ENCODE results near the gene DOK1. TPM values are rescaled to one million over a fixed set of nuclear protein-coding genes. Genes with fewer than 3 reads are reported as not detected.
"Not testable (repeated sequence)": the region's sequence is repeated elsewhere in the genome, so short reads cannot be mapped to it uniquely, and the experiment has no call there.

DOK1 gene
- total RNA-seq, 1 donor from 2014 or later = 4.9 TPM

GRCh38 chr2:74559912-74560311, 5.4 kb downstream of the DOK1 start:
- ATAC-seq = no peak
- intact Hi-C loops (cut with DNase I) = no loop called here

DNA sequence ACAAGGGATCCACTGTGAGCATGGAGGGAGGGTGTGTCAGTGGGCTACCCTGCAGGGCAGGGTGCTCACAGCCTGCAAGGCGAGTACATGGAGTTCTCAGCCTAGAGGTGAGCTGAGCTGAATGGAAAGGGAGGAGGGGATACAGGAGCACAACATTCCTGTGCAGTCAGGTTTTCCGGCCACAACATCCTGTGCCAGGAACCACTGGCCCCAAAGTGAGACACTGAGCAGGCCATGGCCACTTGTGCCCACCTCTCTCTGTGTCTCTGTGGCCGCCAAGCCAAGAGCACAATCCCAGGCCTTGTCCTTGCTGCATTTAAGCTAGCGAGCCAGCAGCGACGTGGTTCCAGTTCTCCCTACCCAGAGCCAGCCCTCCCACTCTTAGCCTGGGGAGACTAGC, 6.1 kb downstream of the DOK1 start:
- DNase-seq (ENCODE audit: missing footprints) (no peak), ATAC-seq (no peak)
- intact Hi-C loops (cut with DNase I) = no loop called here

More at GRCh38 chr2:74559912-74560311, 5.4 kb downstream of the DOK1 start:
- DNase-seq (ENCODE audit: missing footprints) = no peak

- intact Hi-C loops (cut with DNase I); ATAC-seq; DNase-seq (ENCODE audit: missing footprints): not testable (repeated sequence)
Observed at GRCh38 chr2:74561022-74561421, 6.5 kb downstream of the DOK1 start.

GRCh38 chr2:74562126-74562775, 7.7 kb downstream of the DOK1 start:
- intact Hi-C loops (cut with DNase I) = no loop called here
- no peak for DNase-seq (ENCODE audit: missing footprints)
- no peak for ATAC-seq

GRCh38 chr2:74564222-74564621, 9.7 kb downstream of the DOK1 start:
- DNase-seq (ENCODE audit: missing footprints) (no peak), ATAC-seq (no peak)
- intact Hi-C loops (cut with DNase I) = no loop called here

GRCh38 chr2:74566076-74566753, 11.7 kb downstream of the DOK1 start:
- intact Hi-C loops (cut with DNase I) = no loop called here
- ATAC-seq (no peak), DNase-seq (ENCODE audit: missing footprints) (no peak)

GRCh38 chr2:74566754-74567085, 12.2 kb downstream of the DOK1 start:
- DNase-seq (ENCODE audit: missing footprints) = no peak
- intact Hi-C loops (cut with DNase I) = no loop called here
- ATAC-seq = no peak

- ATAC-seq (no peak), DNase-seq (ENCODE audit: missing footprints) (no peak)
- intact Hi-C loops (cut with DNase I) = no loop called here
Observed at GRCh38 chr2:74567881-74568280, 13.4 kb downstream of the DOK1 start.

- ATAC-seq (no peak), DNase-seq (ENCODE audit: missing footprints) (no peak)
Observed at GRCh38 chr2:74569686-74570085, 15.2 kb downstream of the DOK1 start.

GRCh38 chr2:74571058-74571457, 16.5 kb downstream of the DOK1 start:
- intact Hi-C loops (cut with DNase I) = no loop called here
- DNase-seq (ENCODE audit: missing footprints) (no peak), ATAC-seq (no peak)

More at GRCh38 chr2:74569686-74570085, 15.2 kb downstream of the DOK1 start:
- intact Hi-C loops (cut with DNase I) = no loop called here

DNA sequence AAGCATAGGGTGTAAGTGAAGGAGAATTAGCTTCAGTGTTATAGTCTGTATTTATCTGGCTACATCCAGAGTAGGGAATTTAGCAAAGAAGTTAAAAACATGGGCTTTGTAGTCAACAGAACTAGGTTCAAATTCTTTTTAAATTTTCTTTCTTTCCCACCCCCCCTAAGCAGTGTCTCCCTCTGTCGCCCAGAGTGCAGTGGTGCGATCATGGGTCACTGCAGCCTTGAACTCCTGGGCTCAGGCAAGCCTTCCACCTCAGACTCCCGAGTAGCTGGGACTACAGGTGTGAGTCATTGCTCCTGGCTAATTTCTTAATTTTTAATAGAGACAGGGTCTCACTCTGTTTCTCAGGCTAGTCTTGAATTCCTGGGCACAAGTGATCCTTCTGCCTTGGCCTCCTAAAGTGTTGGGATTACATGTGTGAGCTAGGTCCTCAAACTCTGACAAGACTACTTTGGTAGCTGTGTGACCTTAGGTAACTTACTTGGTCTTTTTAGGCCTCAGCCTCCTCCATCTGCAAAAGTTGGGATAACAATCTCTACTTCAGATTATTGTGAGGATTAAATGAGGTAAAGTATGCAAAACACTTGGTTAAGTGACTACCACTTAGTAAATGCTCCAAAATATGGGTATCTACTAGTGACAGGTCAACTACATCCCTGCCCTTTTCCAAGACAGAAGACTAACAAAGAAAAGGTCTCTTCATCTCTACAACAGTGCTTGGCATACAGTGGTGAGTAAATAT, 17.8 kb downstream of the DOK1 start:
- intact Hi-C loops (cut with DNase I) = no loop called here
- no peak for ATAC-seq

DNA sequence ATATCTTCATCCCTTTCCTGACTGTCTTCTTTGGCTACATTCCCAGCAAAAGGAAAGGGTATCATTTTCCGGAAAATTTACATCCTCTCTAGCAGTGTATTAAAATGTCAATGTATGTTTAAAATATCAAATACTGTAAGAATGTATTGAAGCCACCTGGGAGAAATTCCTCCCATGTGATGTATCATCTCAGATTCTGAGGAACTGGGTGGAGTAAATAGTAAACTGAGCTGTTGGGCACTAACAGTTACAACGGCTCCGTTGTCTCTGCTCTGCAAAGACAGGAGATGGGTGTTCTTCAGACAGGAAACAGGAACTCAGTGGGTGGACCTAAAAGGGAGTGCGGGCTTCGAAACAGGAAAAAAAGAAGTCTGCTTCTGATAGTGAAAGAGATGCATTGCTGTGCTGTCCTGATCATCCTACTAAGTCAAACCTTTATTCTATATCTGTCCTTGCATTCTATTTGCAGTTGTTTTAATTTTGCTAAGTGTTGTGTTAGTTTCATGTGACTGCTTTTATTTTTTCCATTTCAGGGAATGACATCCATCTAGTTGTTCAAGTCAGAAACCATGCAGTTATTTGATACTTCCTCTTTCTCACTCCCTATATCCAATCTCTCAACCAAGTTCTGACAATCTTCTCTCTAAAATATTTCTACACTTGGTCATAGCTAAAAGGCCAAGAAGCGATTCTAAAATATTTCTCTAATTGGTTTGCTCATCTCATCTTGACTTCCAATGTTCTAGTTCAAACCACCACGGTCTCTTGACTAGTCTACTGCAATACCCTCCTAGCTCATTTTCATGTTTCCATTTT, 19.4 kb downstream of the DOK1 start:
- ATAC-seq = no peak
- intact Hi-C loops (cut with DNase I) = no loop called here

More for the DNA sequence above, 17.8 kb downstream of the DOK1 start:
- DNase-seq (ENCODE audit: missing footprints) = no peak

DNA sequence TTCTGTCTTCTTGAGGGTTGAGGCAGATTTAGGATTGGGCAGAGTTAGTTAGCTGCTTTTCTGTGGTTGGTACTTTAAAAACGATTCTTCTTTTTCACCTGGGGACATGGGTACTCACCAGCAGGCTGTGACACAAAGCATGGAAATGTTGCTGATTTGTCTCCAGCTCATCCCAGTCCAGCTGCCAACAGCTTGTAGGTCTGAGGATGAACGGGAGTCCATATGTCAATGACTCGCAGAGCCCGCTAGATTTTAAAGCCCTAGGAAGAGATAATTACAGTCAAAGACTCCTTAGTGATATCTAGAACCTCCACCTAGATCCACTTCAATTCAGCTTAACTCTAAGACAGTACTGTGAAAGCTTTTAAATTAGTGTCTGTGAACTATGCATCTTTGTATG, 20.8 kb downstream of the DOK1 start:
- ATAC-seq (no peak), DNase-seq (ENCODE audit: missing footprints) (no peak)
- intact Hi-C loops (cut with DNase I) = no loop called here

More for the DNA sequence above, 19.4 kb downstream of the DOK1 start:
- no peak for DNase-seq (ENCODE audit: missing footprints)

- DNase-seq (ENCODE audit: missing footprints) (no peak), ATAC-seq (peak; percentile 20)
- intact Hi-C loops (cut with DNase I) = no loop called here
Observed at GRCh38 chr2:74576211-74576862, 21.8 kb downstream of the DOK1 start.

DNA sequence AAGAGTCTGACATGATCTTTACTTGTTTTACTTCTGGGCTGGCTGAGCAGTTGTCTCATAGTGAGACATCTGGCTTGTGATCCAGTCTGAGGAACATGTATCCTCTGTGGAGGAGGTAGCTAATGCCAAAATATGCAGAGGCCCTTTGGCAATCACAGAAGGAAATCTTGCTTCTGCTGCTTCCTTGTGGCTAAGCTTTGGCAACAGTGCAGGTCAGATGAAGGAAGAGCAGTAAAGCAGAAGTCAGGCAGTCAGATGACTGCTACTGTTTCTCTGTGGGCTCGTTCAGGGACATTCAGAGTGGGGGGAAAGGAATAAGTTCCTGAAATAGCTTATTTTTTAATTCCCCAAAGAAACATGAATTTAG, 22.3 kb downstream of the DOK1 start:
- intact Hi-C loops (cut with DNase I) = no loop called here
- peak; percentile 85 for ATAC-seq
- no peak for DNase-seq (ENCODE audit: missing footprints)

DNA sequence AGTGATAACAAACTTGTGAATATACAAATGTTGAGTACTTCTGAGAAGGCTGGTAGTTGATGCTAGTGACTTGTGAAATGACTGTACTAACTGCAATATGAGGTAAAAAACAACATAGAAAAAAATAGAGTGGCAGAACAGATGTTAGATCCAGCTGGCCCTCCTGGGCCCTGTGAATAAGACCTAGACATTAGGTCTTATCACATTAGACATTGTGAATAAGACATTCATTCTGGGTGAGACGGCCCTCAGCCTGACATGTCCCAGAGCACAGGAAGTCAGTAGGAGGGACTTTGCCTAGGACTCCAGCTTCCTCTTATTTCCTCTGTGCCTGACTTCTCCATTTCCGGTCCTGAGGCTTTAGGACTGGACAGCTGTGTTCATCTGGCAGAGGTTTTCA, 22.9 kb downstream of the DOK1 start:
- intact Hi-C loops (cut with DNase I) = no loop called here
- ATAC-seq = peak; percentile 69
- DNase-seq (ENCODE audit: missing footprints) = no peak

DNA sequence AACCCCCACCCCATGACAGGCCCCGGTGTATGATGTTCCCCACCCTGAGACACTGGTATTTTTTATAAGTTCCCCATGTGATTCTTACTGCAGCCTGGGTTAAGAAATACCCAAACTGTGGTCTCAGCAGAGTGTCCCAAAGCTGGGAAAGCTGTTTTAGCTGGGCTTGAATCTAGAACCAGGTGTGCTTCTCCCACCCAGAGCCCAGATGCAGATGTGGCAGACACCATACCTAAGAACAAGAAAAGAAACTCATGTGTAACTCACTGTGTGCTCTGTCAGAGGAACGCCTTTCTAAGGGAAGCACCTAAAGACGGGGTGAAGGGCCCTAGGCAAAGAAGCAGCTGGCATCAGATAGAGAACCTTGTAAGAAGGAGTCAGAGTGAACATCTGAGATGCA, 23.9 kb downstream of the DOK1 start:
- ATAC-seq = no peak
- intact Hi-C loops (cut with DNase I) = no loop called here

DNA sequence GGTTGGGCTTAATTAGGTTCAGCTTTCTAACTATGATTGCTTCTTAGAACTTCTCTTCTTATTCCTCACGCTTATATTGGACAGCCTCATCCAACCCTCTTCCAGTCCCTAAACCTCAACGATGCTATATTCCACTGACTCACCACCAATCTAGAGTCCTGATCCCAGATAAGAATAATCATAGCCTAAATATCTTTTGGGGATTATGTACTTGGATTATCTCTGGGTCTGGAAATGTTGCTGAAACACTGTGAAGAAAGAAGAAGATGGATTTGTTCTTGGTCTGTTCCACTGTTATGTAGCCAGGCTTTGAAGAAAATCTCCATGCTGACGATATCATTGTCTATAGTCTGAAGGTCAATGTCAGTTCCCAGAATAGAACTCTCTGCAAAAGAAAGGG, 26.9 kb downstream of the DOK1 start:
- DNase-seq (ENCODE audit: missing footprints) = no peak
- no peak for ATAC-seq
- intact Hi-C loops (cut with DNase I) = no loop called here

More for the DNA sequence above, 23.9 kb downstream of the DOK1 start:
- no peak for DNase-seq (ENCODE audit: missing footprints)

GRCh38 chr2:74582184-74582583, 27.7 kb downstream of the DOK1 start:
- DNase-seq (ENCODE audit: missing footprints) (no peak), ATAC-seq (no peak)
- intact Hi-C loops (cut with DNase I) = no loop called here
